H9 (cell line): ENCODE measurements around the gene HECW1. TPM values are rescaled to one million over a fixed set of nuclear protein-coding genes. Genes with fewer than 3 reads are reported as not detected.

Experiments used
- DNase-seq: peaks from one replicate; pipeline ENCODE4 v3.0.0-alpha.2; 2017
- H2AFZ ChIP-seq: one replicate; pipeline ENCODE4 v1.6.1; 2013; ENCODE audit warnings: mild to moderate bottlenecking, low read length, control low read depth, moderate library complexity
- H2AK5ac ChIP-seq: 2 replicates; pipeline ENCODE4 v1.6.1; 2013; ENCODE audit warnings: low read length, control low read depth, mixed read lengths; ENCODE audit not compliant: insufficient read length
- H2BK120ac ChIP-seq: one replicate; pipeline ENCODE4 v1.6.1; 2013; ENCODE audit warnings: low read depth, mild to moderate bottlenecking, low read length, control low read depth, inconsistent platforms; ENCODE audit not compliant: poor library complexity, severe bottlenecking
- H2BK12ac ChIP-seq: 2 replicates; pipeline ENCODE4 v1.6.1; 2013; ENCODE audit warnings: low read length, control low read depth, mixed read lengths, low read depth; ENCODE audit not compliant: insufficient read length
- H2BK15ac ChIP-seq: 2 replicates; pipeline ENCODE4 v1.6.1; 2013; ENCODE audit warnings: low read depth, low read length, control low read depth
- H2BK20ac ChIP-seq: one replicate; pipeline ENCODE4 v1.6.1; 2013; ENCODE audit warnings: low read depth, mild to moderate bottlenecking, low read length, control low read depth, inconsistent platforms; ENCODE audit not compliant: poor library complexity, severe bottlenecking
- H2BK5ac ChIP-seq: 2 replicates; pipeline ENCODE4 v1.6.1; 2013; ENCODE audit warnings: low read length, control low read depth, mixed read lengths; ENCODE audit not compliant: insufficient read length
- H3K14ac ChIP-seq: 2 replicates; pipeline ENCODE4 v1.6.1; 2013; ENCODE audit warnings: low read length, control low read depth; ENCODE audit not compliant: insufficient read depth
- H3K18ac ChIP-seq: 2 replicates; pipeline ENCODE4 v1.6.1; 2013; ENCODE audit warnings: low read depth, mild to moderate bottlenecking, mixed read lengths, low read length, control low read depth; ENCODE audit not compliant: insufficient read length
- H3K23ac ChIP-seq: 2 replicates; pipeline ENCODE4 v1.6.1; 2013; ENCODE audit warnings: low read length, control low read depth, mixed read lengths, low read depth; ENCODE audit not compliant: insufficient read length
- H3K23me2 ChIP-seq: 2 replicates; pipeline ENCODE4 v1.6.1; 2013; ENCODE audit warnings: low read depth, mild to moderate bottlenecking, mixed read lengths, low read length, control low read depth; ENCODE audit not compliant: insufficient read length, poor library complexity, severe bottlenecking
- H3K27ac ChIP-seq: 2 replicates; pipeline ENCODE4 v1.5.1; 2013; ENCODE audit warnings: low read length, control low read depth, mixed read lengths, low read depth; ENCODE audit not compliant: insufficient read length
- H3K27me3 ChIP-seq: 2 replicates; pipeline ENCODE4 v1.6.1; 2013; ENCODE audit warnings: low read length, control low read depth, inconsistent platforms; ENCODE audit not compliant: insufficient read depth
- H3K4ac ChIP-seq: 2 replicates; pipeline ENCODE4 v1.6.1; 2013; ENCODE audit warnings: low read depth, mild to moderate bottlenecking, control low read depth, inconsistent platforms, low read length, moderate library complexity
- H3K4me1 ChIP-seq: 2 replicates; pipeline ENCODE4 v1.6.1; 2013; ENCODE audit warnings: low read length, control low read depth, inconsistent platforms; ENCODE audit not compliant: insufficient read depth
- H3K4me2 ChIP-seq: 2 replicates; pipeline ENCODE4 v1.6.1; 2013; ENCODE audit warnings: low read length, control low read depth, mixed read lengths; ENCODE audit not compliant: insufficient read length, insufficient read depth
- H3K56ac ChIP-seq: 2 replicates; pipeline ENCODE4 v1.6.1; 2013; ENCODE audit warnings: low read depth, mild to moderate bottlenecking, mixed read lengths, low read length, control low read depth; ENCODE audit not compliant: insufficient read length
- H3K79me1 ChIP-seq: 2 replicates; pipeline ENCODE4 v1.6.1; 2013; ENCODE audit warnings: low read depth, mild to moderate bottlenecking, moderate library complexity, low read length, control low read depth, inconsistent platforms; ENCODE audit not compliant: insufficient read depth, poor library complexity, severe bottlenecking
- H3K79me2 ChIP-seq: 2 replicates; pipeline ENCODE4 v1.6.1; 2013; ENCODE audit warnings: low read length, control low read depth, inconsistent platforms; ENCODE audit not compliant: insufficient read depth
- H3K9ac ChIP-seq: 2 replicates; pipeline ENCODE4 v1.6.1; 2013; ENCODE audit warnings: low read length, control low read depth, mixed read lengths; ENCODE audit not compliant: insufficient read length; ENCODE audit errors: extremely low read depth
- H3K9me3 ChIP-seq: one replicate; pipeline ENCODE4 v1.6.1; 2013; ENCODE audit warnings: low read depth, low read length, inconsistent platforms; ENCODE audit not compliant: control insufficient read depth
- H3T11ph ChIP-seq: one replicate; pipeline ENCODE4 v1.6.1; 2013; ENCODE audit warnings: mild to moderate bottlenecking, low read length, control low read depth, inconsistent platforms
- H4K20me1 ChIP-seq: one replicate; pipeline ENCODE4 v1.6.1; 2013; ENCODE audit not compliant: control insufficient read depth, insufficient read length, insufficient read depth
- H4K5ac ChIP-seq: 2 replicates; pipeline ENCODE4 v1.6.1; 2013; ENCODE audit warnings: low read depth, mild to moderate bottlenecking, mixed read lengths, low read length, control low read depth; ENCODE audit not compliant: insufficient read length
- H4K8ac ChIP-seq: replicated peaks from 2 replicates; pipeline ENCODE4 v1.6.1; 2013; ENCODE audit warnings: low read length, control low read depth, mixed read lengths, low read depth; ENCODE audit not compliant: insufficient read length
- H4K91ac ChIP-seq: 2 replicates; pipeline ENCODE4 v1.6.1; 2013; ENCODE audit warnings: low read depth, mild to moderate bottlenecking, moderate library complexity, mixed read lengths, low read length, control low read depth; ENCODE audit not compliant: insufficient read length
- H3K27ac Mint-ChIP-seq, 3 experiments: 2 replicates in 2 of 3; 3 replicates in 1 of 3; pipeline ENCODE4 v1.8.0; 2020 to 2021; ENCODE audit warnings: mixed read lengths in 3 of 3, mild to moderate bottlenecking in 1 of 3, moderate library complexity in 1 of 3
- H3K27me3 Mint-ChIP-seq: 2 replicates; pipeline ENCODE4 v1.8.0; 2021; ENCODE audit warnings: low read depth, mild to moderate bottlenecking, moderate library complexity, mixed read lengths
- H3K36me3 Mint-ChIP-seq, 3 experiments: 2 replicates in 2 of 3; 3 replicates in 1 of 3; pipeline ENCODE4 v1.8.0; 2020 to 2021; ENCODE audit warnings: low read depth in 3 of 3, mixed read lengths in 3 of 3; ENCODE audit not compliant: insufficient read depth in 1 of 3
- H3K4me1 Mint-ChIP-seq, 2 experiments: 2 replicates each; pipeline ENCODE4 v1.8.0; 2020; ENCODE audit warnings: mixed read lengths in 2 of 2
- H3K4me3 Mint-ChIP-seq, 2 experiments: 2 replicates in 1 of 2; 3 replicates in 1 of 2; pipeline ENCODE4 v1.8.0; 2020 to 2021; ENCODE audit warnings: mild to moderate bottlenecking in 2 of 2, mixed read lengths in 2 of 2, moderate library complexity in 1 of 2
- H3K9me3 Mint-ChIP-seq, 2 experiments: 2 replicates in 1 of 2; 3 replicates in 1 of 2; pipeline ENCODE4 v1.8.0; 2020; ENCODE audit warnings: mild to moderate bottlenecking in 2 of 2, mixed read lengths in 2 of 2, moderate library complexity in 1 of 2
- CTCF ChIP-seq: fragments of 200-600 bp; sonication (generic); conservative IDR thresholded peaks from 3 replicates; pipeline ENCODE4 v1.8.0; 2021; ENCODE audit warnings: antibody characterized with exemption, mild to moderate bottlenecking
- WGBS: extraction: QIAGEN DNeasy Blood & Tissue Kit; methylation state at CpG from one replicate; pipeline ENCODE4 v1.1.7; 2013; ENCODE audit warnings: missing lambda C conversion rate, low lambda C conversion rate, mixed read lengths; ENCODE audit not compliant: insufficient read length; ENCODE audit errors: extremely low coverage; 5-methylcytosine and 5-hydroxymethylcytosine counted together
- total RNA-seq: library from RNA; stranded (reverse); gene quantifications from 2 replicates; pipeline ENCODE4 v1.2.1, GENCODE V29; 2021

The HECW1 gene
- total RNA-seq, 1 experiment from 2014 or later, result 5.0 TPM

- no peak overlapping the region for H2AK5ac ChIP-seq
- no peak for TF ChIP-seq CTCF
- H3K18ac ChIP-seq, result no peak overlapping the region
- no peak overlapping the region for H2BK12ac ChIP-seq
- H3K79me2 ChIP-seq, result no peaks in the 10 kb centered on the region
- Mint-ChIP-seq H3K27ac (no peak overlapping the region), H3K9me3 (peaks cover 10 to 13% of the 10 kb centered on the region in 2 experiments), H3K4me1 (peaks cover 39 to 46% of the 10 kb centered on the region in 2 experiments), H3K4me3 (no peak overlapping the region), H3K27me3 (no peaks in the 10 kb centered on the region; the same call in none of the 2 replicates), H3K36me3 (peaks cover 8 to 33% (median 13%) of the 10 kb centered on the region in 3 experiments)
- no peak overlapping the region for H2AFZ ChIP-seq
- no peak overlapping the region for H3K14ac ChIP-seq
- H3K79me1 ChIP-seq, result no peaks in the 10 kb centered on the region
- peaks cover 4% of the 10 kb centered on the region; the same call in 1 of the 2 replicates for H3K4me1 ChIP-seq
- no peak overlapping the region for H3K4me2 ChIP-seq
- H3K4ac ChIP-seq, result no peak overlapping the region
- H4K91ac ChIP-seq, result no peak overlapping the region
- H4K8ac ChIP-seq, result no peak overlapping the region
- H3T11ph ChIP-seq, result no peak overlapping the region
- H2BK5ac ChIP-seq, result no peak overlapping the region
- no peak overlapping the region for H2BK20ac ChIP-seq
- H4K20me1 ChIP-seq, result no peaks in the 10 kb centered on the region
- WGBS, result no CpG with 5 or more reads among the region's 1 CpG
- no peak overlapping the region for H2BK120ac ChIP-seq
- H3K23ac ChIP-seq, result no peak overlapping the region
- H3K9ac ChIP-seq, result no peak overlapping the region
- H3K27me3 ChIP-seq, result no peaks in the 10 kb centered on the region
- DNase-seq, result no peak
- no peaks in the 10 kb centered on the region for H3K23me2 ChIP-seq
- no peaks in the 10 kb centered on the region for H3K9me3 ChIP-seq
- H3K56ac ChIP-seq, result no peak overlapping the region
- no peak overlapping the region for H3K27ac ChIP-seq
- H4K5ac ChIP-seq, result no peak overlapping the region
- H2BK15ac ChIP-seq, result no peak overlapping the region
These were observed 278.1 kb downstream of the HECW1 start for GRCh38 chr7:43390576-43390975.
